ENCODE measurements around the gene PLOD3.

PLOD3 gene

DNA sequence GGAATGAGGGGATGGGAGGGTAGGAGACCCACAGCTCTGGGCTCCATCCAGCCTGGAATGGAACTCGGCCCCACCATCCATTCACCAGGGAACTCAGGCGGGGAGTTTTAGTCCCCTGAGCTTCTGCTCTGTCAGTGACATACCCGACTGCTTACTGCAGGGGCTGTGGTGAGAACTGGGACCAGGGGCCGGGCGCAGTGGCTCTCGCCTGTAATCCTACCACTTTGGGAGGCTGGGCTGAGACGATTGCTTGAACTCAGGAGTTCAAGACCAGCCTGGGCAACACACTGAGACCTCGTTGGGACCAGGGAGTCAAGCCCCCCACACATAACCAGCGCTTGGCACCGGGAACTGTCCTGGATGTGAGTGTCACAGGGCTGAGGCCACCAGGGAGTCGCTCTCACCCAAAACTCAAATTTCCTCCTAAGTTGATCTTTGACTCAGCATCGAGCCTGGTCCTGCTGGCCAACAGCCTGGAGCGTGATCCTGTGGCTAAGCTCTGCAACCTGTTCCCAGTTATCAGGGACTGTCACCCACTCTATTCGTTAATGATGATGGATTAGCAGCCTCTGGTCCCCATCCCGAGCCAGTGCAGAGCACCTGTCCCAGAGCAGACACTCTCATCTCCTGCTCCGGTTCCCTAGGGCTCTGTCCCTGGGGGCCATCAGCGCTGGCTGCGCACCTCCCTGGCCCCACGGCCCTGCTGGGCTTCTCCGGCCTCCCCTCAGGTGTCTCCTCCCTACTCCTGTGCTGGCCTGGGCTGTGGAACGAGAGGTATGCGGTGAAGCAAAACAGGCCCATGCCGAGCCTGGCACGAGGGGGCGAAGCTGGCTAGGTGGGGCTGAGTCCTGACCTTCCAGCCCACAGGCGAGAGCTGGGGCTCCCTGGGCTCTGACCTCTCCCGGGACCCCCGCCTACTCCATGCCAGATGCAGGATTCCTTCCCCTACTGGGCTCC lies 21.1 kb upstream of the PLOD3 start:
- DNase-seq (ENCODE audit: low spot score), result no peak

DNA sequence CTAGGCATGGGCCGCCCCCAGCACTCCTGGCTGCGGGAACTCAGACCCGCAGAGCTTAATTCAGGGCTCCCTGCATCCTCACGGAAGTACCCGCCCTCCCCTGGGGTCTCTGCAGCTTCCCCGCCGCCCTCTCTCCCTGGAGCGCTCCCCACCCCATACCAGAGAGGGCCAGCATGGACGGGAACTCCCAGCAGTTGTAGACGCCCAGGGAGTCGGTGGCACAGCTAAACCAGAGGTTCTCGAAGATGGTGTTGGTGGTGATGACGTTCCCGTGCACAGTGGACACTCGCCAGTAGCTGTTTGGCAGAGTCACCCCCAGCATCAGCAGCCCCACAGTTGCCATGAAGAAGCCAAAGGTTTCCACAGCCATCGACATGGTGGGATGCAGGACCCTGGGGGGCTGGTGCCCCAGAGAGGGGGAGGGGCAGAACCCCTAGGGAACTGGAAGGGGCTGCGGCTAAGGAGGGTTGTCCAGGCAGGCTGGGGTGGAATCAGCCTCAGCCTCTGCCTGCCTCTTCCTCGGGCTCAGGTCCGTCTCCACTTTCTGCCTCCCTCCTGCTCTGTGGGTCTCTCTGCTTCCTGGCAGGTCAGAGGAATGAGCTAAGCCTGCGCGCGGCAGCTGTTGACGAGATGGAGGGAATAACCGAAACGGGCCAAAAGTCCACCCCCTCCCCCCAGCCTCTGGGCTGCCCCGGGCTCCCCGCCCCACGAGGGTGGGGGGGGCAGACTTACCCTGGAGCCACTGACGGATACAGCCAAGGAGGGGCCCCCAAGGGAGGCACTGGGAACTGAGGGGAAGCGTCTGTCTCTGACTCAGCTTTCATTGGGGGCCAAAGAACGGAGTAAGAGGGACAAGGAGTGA lies 20.1 kb upstream of the PLOD3 start, which contains the start of gene CLDN15:
CLDN15 (minus strand) TSS at position 597 of the 862 bp plus-strand sequence; CDS start at position 376, 221 bp downstream.
- DNase-seq (ENCODE audit: low spot score), result no peak

DNA sequence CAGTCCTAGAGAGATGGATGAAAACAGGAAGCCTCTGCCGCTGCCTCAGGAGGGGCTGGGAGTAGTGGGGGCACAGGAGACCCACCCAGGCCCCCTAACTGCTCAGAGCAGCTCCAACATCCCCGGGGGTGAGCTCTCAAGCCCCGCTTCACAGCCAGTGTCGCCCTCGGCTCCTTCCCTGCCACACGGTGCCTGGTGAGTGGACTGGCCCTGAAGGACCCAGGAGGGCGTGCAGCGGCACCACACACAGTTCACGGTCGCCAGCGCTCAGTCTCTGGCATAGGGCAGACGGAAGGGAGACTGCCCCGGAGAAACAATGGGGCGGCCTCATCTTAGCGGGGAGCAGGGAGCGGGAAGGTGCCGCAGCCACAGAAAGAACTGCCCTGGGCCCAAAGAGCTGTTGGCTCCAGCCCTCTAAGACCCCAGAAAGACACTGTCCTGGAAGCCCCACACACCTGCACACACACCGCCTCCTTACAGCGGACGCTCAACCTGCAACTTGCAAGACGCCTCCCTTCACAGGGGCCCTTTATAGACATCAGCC lies 19.0 kb upstream of the PLOD3 start:
- no peak for DNase-seq (ENCODE audit: low spot score)

DNA sequence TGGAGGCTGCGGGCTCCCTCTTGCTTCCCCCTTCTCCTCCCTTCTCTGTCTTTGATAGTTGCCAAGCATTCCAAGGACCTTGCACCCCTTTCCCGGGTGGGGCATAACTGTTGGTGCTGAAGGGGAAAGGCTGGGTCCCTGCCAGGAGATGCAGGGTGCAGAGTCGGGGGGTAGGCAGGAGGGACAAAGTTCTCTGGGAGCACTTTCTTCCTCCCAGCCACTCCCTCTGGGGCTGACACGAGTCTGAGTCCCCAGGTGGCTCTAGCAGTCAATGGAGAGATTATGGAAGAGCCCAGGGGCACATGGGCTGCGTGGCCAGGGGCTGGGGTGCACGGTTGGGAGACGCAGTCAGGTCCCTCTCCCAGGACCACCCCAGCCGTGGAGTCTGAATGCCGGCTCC lies 18.1 kb upstream of the PLOD3 start:
- no peak for DNase-seq (ENCODE audit: low spot score)

DNA sequence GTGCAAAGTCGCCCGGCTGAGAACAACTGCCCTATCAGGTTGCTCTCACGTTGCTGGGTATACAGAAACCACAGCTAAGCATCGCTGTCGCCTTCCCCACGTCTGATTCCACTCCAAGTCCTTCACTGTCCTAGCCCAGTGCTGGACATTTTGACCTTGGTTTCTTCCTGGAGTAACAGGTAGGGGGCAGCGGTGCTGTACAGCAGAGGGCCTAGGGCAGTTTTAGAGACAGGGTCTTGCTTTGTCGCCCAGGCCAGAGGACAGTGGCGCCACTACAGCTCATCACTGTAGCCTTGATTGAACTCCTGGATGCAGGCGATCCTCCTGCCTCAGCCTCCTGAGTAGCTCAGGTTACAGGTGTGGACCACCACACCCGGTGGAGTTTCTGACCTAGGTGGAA lies 17.7 kb upstream of the PLOD3 start:
- no peak for DNase-seq (ENCODE audit: low spot score)

DNA sequence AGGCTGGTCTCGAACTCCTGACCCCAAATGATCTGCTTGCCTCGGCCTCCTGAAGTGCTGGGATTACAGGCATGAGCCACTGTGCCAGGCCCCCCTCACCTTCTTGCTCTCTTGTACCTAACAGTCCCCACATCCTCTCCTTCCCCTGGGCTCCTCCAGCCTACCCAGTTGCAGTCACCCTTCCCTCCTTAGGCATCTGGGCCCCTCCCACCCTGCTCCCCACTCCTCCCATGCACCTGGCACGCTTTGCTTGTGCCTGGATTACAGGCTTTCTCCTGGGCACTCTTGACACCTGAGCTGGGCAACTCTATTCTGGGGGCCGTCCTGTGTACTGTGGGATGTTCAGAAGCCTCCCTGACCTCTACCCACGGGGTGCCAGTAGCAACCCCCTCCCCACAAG lies 17.3 kb upstream of the PLOD3 start:
- no peak for DNase-seq (ENCODE audit: low spot score)

DNA sequence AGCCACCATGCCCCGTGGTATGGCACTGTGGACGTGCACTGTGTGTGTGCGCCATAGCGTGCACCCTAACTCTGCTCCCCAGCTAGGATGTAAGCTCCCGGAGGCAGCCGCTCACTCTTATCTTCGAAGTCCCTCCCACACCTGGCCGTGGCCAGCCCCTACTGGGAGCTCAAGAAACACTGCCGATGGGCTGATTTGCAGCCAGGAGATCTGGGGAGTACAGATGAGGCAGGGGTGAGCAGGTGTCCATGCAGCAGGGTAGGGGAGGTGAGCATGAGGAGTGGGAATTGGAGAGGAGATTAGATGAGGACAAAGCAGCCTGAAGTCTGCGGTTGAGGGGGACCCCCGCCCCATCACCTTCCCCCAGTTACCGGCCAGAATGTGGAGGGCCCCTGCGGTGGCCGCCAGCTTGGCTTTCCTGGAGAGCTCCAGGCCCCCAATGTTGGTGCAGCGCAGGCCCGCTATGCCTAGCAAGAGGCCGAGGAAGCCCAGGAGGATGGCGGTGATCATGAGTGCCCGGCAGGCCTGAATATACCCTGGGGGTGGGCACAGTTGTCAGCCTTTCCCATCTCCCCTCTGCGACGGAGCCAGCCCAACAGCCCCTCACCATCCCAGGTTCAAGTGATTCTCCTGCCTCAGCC lies 16.6 kb upstream of the PLOD3 start:
- DNase-seq (ENCODE audit: low spot score), result no peak

DNA sequence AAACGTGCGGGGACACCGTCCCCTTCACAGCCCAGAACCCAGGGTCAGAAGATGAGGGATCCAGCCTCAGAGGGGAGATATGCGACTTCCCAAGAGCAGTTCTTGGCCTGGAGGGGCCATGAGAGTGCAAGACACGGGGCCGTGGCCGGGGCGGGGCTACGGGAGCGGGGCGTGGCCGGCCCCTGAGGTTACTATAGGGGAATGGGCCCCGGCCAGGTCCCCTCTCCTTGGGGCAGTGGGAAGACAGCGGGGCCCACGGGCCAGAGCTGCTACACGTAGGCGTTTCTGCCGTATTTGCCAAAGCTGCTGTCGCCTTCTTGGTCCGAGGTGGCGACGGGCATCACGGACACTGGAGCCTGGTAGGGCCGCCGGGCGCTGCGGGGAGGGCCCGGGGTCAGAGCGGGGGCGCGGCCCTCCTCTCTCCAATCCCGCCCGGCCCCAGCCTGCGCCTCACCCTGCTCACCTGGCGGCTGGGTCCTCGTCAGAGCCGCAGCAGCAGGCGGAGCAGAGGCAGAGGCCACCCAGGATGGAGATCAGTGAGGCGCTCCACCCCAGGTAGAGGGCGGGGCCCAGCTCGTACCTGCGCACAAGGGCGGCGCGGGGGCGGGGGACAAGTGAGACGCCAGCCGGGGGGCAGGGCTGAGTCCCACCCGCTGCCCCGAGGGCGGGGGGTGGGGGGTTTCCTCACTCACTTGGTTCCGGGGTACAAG lies 14.9 kb upstream of the PLOD3 start:
- peak; percentile 58 for DNase-seq (ENCODE audit: low spot score)

DNA sequence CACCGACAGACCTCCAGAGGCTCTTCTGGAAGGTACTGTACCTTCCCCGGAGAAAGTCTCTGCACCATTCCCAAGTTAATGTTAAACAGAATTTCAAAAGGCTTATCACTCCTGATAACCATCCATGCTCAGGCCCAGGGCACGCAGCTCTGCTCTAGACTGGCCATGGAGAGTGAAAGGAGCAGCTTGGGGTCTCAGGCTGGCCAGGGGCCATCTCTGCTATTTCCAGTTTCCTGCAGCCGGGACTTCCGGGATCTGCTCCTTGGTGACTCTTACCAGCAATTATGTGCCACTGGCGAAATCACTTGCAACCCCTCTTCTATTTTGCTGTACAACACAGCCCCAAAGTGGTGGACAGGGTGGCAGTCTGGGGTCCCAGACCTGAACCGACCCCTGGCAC lies 14.3 kb upstream of the PLOD3 start:
- no peak for DNase-seq (ENCODE audit: low spot score)

DNA sequence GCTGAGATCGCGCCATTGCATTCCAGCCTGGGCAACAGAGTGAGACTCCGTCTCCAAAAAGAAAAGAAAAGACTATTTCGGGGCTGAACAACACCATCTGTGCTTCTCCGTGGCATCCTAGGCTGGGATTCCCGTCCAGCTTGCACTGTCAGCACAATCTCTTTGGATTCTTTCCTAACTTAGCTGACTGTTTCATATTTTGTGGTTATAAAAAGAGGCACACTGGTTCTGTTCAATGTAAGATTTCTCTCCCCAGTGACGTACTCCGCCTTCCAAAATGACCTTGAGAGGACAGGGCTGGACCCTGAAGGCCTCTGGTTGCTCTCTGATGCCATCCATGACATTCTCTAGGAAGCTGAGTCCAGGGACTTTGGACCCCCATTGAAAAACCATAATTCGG lies 9.3 kb upstream of the PLOD3 start:
- DNase-seq (ENCODE audit: low spot score), result no peak

DNA sequence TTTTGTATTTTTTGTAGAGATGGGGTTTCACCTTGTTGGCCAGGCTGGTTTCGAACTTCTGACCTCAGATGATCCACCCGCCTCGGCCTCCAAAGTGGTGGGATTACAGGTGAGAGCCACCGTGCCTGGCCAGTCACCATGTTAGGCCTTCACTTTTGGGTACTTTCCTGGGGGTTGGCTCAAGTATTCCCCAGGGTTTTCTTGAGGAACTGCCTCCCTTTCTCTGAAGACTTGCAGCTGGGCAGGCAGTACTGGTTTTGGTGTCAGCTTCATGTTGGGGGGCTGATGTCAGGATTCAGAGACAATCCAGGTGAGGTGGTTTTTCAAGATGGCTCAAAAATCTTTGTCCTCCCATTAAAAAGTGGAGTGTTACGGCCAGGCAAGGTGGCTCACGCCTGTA lies 8.3 kb upstream of the PLOD3 start:
- no peak for DNase-seq (ENCODE audit: low spot score)

DNA sequence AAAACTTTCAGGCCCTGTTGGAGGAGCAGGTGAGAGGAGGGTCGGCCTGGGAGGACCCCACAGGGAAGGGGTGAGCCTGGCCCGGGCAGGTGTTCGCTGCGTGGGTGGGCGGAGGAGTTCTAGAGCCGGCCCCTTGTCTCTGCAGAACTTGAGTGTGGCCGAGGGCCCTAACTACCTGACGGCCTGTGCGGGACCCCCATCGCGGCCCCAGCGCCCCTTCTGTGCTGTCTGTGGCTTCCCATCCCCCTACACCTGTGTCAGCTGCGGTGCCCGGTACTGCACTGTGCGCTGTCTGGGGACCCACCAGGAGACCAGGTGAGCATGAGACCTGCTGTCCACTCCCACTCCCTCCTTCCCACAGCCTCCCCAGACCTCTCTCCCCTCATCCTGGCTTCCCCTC lies 6.1 kb upstream of the PLOD3 start:
- DNase-seq (ENCODE audit: low spot score), result no peak

DNA sequence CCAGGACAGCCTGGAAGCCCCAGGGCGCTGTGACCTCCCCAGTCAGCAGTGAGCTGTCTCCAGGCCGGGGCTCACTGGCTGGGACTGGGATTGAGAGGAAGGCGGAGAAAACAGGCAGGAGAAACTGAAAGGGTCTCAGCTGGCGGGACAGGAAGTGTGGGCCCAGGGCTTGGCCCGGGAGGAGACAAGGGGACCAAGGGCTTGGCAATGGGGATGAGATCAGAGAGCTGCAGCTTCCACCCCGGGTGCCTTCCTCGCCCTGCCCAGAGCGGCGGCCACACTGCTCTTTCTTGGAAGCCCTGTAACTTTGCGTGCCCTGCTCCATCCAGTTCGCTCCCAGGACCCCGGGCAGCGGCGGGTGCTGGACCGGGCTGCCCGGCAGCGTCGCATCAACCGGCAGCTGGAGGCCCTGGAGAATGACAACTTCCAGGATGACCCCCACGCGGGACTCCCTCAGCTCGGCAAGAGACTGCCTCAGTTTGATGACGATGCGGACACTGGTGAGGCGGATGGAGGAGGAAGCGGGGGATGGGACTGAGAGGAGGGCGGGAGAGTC lies 5.0 kb upstream of the PLOD3 start:
- no peak for DNase-seq (ENCODE audit: low spot score)

DNA sequence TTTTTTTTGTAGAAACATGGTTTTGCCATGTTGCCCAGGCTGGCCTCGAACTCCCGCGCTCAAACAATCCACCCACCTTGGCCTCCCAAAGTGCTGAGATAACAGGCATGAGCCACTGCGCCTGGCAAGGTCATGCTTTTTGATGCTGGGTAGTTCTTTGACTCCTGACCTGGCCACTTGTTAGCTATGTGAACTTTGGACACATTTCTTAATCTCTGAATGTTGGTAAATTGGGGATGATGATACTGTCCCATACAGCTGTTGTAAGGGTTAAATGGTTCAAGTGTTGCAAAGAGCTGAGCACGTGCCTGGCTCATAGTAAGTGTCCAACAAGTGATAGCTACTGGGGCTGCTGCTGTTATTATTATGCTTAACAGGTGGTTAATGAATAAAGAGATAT lies 2.9 kb upstream of the PLOD3 start:
- no peak for DNase-seq (ENCODE audit: low spot score)

DNA sequence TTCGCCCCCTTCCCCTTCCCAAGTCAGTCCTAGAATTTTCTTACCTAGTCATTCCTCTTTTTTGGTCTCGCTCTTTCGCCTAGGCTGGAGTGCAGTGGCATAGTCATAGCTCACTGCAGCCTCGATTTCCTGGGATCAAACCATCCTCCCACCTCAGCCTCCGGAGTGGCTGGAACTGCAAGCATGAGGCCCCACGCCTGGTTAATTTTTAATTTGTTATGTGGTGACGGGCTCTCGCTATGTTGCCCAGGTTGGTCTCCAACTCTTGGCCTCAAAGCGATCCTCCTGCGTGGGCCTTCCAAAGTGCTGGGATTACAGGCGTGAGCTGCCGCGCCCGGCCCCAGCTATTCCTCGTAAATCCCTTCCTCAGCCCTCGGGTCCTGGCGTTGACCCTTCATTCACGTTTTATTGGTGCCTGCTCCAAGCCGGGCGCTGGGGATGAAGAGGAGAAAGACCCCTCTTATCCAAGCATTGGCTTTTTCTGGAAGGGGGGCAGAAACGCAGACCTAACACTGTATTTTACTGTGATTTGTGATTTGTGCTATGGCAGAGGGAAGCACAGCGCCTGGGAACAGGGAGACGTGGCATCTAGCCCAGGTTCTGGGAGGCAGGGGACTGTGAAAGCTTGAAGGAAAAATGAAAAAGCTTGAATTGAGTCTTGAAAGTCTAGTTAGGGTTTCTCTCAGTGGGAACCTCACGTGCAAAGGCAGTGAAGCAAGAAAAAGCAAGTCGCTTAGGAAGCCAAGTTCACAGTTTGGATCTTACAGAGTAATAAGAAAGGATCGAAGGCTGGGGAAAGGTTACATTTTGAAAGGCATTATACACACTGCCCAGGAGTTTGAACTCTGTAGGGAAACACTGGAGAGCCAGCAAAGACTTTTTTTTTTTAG lies 1.1 kb upstream of the PLOD3 start:
- no peak for DNase-seq (ENCODE audit: low spot score)

DNA sequence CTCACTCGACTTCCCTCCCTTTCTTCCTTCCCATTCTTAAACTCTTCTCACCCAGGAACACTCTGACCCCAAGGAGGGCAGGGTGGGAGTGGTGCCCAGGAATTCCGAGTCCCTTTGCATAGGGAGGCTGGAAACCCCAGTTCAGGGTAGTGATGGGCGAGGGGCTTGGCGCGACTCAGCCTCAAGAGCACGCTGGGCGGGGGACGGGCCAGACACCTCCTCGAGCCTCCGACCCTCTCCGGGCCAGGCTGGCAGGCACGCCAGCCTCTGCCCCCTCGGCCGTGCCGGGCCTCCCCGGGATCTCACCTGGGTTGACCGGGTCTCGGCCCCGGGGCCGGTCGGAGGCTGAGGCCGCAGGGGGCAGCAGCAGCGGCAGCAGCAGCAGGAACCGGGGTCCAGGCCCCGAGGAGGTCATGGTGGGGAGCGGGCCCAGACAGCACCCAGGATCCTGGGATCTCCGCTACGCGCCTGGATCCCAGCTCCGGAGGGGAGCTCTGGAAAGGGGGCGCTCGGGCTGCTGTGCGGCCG lies 457 bp downstream of the PLOD3 start:
- DNase-seq (ENCODE audit: low spot score), result no peak

DNA sequence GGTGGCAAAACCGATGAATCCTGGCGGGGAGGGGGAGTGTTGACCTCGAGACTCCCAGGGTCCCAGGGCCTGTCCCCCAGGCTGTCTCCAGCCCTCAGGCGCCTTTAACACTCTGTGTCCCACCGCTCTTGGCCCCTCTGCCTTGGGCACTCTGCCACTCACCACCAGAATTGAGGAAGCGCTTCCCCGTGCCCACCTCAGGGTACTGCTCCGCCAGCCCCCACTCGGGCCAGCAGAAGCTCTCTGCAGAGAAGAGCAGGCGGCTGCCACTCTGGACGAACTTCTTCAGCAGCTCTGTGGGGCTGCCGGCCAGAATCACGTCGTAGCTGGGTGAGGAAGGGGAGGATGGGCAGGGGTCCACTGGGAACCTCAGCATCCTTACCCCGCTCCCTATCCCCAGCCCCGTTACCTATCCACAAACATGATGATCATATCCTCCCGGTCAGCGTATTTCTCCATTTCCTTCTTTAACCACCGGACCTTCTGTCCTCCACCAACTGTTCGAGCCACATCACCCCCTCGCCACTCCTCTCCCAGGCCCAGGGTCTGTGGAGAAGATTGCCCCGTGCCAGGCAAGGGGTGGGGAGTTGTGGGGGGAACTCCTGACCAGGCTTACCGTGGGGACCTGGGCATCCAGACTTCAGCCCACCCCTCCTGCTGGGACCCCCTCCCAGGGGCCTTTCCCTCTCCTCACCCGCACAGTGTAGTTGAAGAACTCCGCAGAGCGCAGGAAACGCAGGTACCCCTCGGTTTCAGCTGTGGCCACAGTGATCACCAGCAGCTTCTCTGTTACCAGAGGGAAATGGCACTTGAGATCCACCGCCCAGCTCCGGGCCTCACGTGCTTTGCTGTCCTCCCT lies 1.2 kb downstream of the PLOD3 start:
- DNase-seq (ENCODE audit: low spot score), result no peak

DNA sequence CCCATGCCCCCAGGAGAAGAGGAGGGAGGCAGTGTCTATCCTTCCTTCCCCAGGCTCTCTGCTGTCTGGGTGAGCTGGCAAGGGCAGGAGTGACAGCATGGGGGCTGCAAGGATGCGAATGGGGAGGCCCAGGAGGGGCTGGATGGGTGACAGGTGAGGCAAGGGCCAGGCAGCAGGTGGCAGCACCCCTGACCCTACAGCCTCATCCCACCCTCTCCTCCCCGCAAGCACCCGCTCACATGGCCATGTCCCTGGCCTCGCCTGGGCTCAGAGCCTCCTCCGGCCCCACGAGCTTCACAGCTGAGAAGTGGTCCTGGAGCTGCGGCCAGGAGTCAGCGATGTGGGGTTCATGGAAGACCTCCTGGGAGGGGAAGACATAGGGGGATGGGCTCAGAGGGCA lies 5.4 kb downstream of the PLOD3 start:
- no peak for DNase-seq (ENCODE audit: low spot score)

DNA sequence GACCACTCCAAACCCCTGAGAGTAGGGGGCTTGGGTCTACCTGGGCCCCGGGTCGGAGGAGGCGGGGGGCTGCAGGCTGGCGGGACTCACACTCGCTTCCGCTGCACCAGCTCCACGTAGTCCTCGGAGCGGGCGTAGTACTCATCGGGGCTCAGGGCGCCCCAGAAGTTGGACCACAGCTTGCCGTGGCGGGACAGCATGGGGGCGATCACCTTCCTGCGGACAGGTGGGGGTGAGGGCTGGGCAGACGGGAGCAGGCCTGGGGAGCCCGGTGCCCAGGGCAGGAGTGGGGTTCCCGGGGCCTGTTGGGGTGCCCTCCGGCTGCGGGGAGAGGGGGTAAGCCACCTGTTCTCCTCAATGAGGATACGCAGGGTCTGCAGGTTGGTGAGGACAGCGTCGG lies 5.9 kb downstream of the PLOD3 start:
- DNase-seq (ENCODE audit: low spot score), result no peak

All from LoVo (cell line).